ENCODE results near the gene SIRT6.
"Not testable (repeated sequence)": the region's sequence is repeated elsewhere in the genome, so short reads cannot be mapped to it uniquely, and the experiment has no call there.

The SIRT6 gene

DNA sequence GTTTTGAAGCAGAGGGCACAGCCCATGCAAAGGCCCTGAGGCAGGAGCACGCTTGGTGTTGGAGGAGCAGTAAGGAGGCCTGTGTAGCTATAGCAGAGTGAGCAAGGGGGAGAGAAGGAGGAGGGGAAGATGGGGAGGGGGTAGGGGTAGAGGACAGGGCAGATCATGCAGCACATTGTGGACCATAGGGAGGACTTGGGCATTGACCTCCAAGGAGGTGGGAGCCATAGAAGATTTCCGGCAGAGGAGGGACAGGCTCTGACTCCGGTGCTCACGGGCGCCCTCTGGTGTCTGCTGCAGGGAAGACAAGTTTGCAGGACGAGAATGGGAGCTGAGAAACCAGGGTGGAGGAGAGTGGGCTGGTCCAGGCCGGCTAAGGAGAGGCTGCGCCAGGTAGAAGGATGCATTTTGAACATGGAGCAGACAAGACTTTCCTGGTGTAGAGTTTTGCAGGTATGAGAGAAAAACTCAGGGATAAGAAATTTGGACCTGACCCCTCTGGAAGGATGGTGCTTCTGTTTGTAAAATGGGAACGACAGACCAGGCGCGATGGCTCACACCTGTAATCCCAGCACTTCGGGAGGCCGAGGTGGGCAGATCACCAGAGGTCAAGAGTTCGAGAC lies 42.6 kb downstream of the SIRT6 start:
- no peak for DNase-seq (ENCODE audit: low read depth)
- H3K4me3 ChIP-seq (ENCODE audit: low read length), result no peak overlapping the region
- peak; percentile 85 for TF ChIP-seq CTCF (conservative IDR thresholded peaks at IDR 0.05; ENCODE audit: low read depth, low read length)

DNA sequence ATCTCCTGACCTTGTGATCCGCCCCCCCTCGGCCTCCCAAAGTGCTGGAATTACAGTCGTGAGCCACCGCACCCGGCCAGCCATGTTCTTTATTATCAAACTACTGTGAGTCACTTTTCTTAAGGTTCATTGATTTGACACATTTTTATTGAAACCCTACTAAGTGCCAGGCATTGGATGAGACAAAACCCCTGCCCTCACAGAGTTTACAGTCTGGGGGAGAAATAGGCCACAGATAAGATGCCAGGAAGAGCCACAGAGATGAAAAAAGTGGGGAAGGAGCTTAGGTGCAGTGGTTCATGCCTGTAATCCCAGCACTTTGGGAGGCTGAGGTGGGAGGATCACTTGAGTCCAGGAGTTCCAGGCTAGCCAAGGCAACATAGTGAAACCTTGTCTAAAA lies 43.9 kb downstream of the SIRT6 start:
- no peak for TF ChIP-seq CTCF (conservative IDR thresholded peaks at IDR 0.05; ENCODE audit: low read depth, low read length)
- H3K4me3 ChIP-seq (ENCODE audit: low read length), result no peak overlapping the region
- no peak for DNase-seq (ENCODE audit: low read depth)

DNA sequence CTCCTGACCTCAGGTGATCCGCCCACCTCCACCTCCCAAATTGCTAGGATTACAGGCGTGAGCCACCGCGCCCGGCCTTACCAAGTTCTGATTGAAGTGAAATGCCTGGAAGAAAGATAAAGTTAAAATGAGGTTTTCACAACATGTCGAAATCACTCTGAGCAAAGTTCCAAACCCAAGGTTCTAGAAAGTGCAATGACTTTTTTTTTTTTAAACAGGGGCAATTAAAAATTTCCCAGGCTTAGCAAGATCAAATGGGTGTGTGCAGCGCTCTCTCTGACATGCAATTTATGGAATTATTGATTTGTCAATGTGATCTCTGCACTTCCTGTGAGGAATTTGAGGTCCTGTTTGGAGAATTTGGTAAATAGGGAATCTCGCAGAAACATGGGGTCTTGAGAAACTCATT lies 45.7 kb downstream of the SIRT6 start:
- TF ChIP-seq CTCF (conservative IDR thresholded peaks at IDR 0.05; ENCODE audit: low read depth, low read length), result no peak
- no peak overlapping the region for H3K4me3 ChIP-seq (ENCODE audit: low read length)
- no peak for DNase-seq (ENCODE audit: low read depth)

DNA sequence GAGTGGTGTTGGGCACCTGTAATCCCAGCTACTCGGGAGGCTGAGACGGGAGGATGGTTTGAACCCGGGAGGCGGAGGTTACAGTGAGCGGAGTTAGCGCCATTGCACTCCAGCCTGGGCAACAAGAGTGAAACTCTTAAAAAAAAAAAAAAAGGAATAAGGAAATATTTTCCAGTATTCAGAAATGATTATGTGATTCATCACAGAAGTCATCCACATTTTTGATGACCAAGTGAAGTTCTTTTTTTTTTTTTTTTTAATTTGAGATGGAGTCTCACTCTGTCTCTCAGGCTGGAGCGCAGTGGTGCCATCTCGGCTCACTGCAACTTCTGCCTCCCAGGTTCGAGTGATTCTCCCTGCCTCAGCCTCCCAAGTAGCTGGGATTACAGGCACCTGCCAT lies 47.0 kb downstream of the SIRT6 start:
- DNase-seq (ENCODE audit: low read depth); H3K4me3 ChIP-seq (ENCODE audit: low read length): not testable (repeated sequence)

DNA sequence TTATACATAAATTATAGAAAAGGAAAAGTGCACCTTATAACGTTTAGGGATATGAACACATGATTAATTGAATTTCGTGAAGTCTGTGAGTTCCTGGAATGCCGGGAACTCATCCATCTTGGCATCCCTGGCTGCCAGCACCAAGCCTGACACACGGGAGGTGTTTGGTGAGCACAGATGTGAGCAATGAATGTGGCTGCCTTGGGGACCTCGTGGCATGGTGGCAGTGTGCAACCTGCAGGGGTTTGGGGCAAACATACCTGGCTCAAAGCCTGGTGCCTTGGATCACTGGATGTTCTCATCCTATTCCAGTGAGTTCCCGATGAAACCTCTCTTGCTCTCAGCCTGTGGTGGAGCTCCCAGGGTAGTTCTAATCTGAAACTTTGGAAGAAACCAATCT lies 48.0 kb downstream of the SIRT6 start:
- no peak overlapping the region for H3K4me3 ChIP-seq (ENCODE audit: low read length)
- DNase-seq (ENCODE audit: low read depth), result no peak
- no peak for TF ChIP-seq CTCF (conservative IDR thresholded peaks at IDR 0.05; ENCODE audit: low read depth, low read length)

DNA sequence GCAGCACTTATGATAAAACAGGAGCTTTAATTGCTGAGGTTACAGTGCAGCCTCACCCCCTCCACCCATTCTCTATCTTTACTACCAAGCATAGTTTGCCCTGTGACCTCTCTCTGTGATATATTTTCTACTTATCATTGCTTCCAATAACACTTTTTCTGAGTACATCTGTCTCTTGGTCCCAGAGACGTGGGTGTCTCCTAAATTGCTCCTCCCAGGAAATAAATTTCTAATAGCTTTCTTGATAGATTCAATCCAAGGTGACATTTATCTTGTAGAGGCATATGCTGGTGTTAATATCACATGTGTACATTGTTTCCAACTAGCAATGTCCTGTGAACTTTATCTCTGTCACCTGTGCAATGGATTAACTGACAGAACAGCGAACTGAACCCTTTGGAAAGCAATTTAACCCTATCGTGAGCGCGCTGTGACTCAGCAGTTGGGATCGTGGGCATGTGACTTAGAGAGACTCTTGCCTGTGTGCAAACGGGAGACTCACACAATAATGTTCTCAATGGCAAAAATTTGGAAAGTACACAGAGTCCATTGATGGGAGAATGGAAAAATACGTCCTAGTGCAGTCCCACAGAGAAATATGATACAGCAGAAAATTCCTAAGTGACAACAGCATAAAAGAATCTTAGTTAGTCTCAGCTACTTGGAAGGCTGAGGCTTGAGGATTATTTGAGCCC lies 51.5 kb downstream of the SIRT6 start:
- TF ChIP-seq CTCF (conservative IDR thresholded peaks at IDR 0.05; ENCODE audit: low read depth, low read length), result no peak
- no peak overlapping the region for H3K4me3 ChIP-seq (ENCODE audit: low read length)
- DNase-seq (ENCODE audit: low read depth), result peak; percentile 66

GRCh38 chr19:4129050-4129449 lies 53.3 kb downstream of the SIRT6 start:
- H3K4me3 ChIP-seq (ENCODE audit: low read length); DNase-seq (ENCODE audit: low read depth): not testable (repeated sequence)

DNA sequence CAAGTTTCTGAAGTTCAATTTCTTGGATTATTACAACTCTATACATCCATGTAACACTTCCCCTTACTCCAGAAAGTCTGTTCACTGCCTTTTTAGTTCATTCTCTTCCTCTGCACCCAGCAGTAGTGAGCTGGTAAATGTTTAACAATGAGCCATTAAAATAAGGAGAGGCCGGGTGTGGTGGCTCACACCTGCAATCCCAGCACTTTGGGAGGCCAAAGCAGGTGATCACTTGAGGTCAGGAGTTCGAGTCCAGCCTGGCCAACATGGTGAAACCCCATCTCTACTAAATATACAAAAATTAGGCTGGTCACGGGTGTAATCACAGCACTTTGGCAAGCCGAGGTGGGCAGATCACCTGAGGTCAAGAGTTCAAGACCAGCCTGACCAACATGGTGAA lies 55.0 kb downstream of the SIRT6 start:
- H3K4me3 ChIP-seq (ENCODE audit: low read length); DNase-seq (ENCODE audit: low read depth): not testable (repeated sequence)
